B cell (primary cell): ENCODE measurements around the gene CDC42BPG. TPM values are rescaled to one million over a fixed set of nuclear protein-coding genes. Genes with fewer than 3 reads are reported as not detected.
A peak's percentile ranks its signal among the peaks of the same experiment; 100 is the strongest.

Source experiments
- ATAC-seq: fragments of 200-7000 bp; cut with Tn5 transposase; one replicate; pipeline ENCODE4 v1.10.0; 2021; ENCODE audit warnings: low read depth, mild to moderate bottlenecking, moderate number of reproducible peaks, moderate library complexity
- CTCF ChIA-PET: fragments of 350-600 bp; sonication (Branson Sonifier 250); formaldehyde crosslinking; loops from one replicate; lab custom pipeline; 2021; ENCODE audit warnings: antibody characterized with exemption, inconsistent platforms; lab: Charles Lee
- POLR2A ChIA-PET: fragments of 350-600 bp; sonication (Branson Sonifier 250); formaldehyde crosslinking; loops from one replicate; lab custom pipeline; 2021; ENCODE audit warnings: antibody characterized with exemption; lab: Charles Lee
- DNase-seq: peaks from one replicate; pipeline ENCODE4 v3.0.0; 2013
- H2AFZ ChIP-seq: 2 replicates; pipeline ENCODE4 v1.6.1; 2012; ENCODE audit warnings: mild to moderate bottlenecking, low read depth, low read length; ENCODE audit not compliant: insufficient read depth, poor library complexity, severe bottlenecking
- H3K27ac ChIP-seq, 2 donors: 1 replicate in 1 of 2; 2 replicates in 1 of 2; pipeline ENCODE4 v1.5.1; 2012 to 2013; ENCODE audit warnings: low read length in 2 of 2, mild to moderate bottlenecking in 2 of 2, moderate library complexity in 1 of 2
- H3K27me3 ChIP-seq, 4 experiments: fragments of 200-600 bp in 1 of 4; sonication (generic) in 1 of 4; replicated peaks in 1 of 4; 1 replicate in 2 of 4; 2 replicates in 2 of 4; pipeline versions ENCODE4 v1.6.1 to v1.7.0; 2013 to 2016; ENCODE audit warnings: low read length in 3 of 4, mild to moderate bottlenecking in 2 of 4, mixed read lengths in 1 of 4, moderate library complexity in 1 of 4; ENCODE audit not compliant: insufficient read depth in 4 of 4, control insufficient read depth in 3 of 4; ENCODE audit errors: control extremely low read depth in 1 of 4
- H3K36me3 ChIP-seq, 2 experiments: replicated peaks in 1 of 2; 1 replicate in 1 of 2; 2 replicates in 1 of 2; pipeline versions ENCODE4 v1.6.1 to v1.7.1; 2013; ENCODE audit warnings: low read length in 1 of 2; ENCODE audit not compliant: insufficient read depth in 2 of 2, control insufficient read depth in 1 of 2; ENCODE audit errors: control extremely low read depth in 1 of 2, extremely low read depth in 1 of 2
- H3K4me1 ChIP-seq, 2 donors: fragments of 200-600 bp in 1 of 2; sonication (generic) in 1 of 2; 1 replicate in 1 of 2; 2 replicates in 1 of 2; pipeline versions ENCODE4 v1.5.1 to v1.6.1; 2013 to 2017; ENCODE audit warnings: low read length in 2 of 2; ENCODE audit not compliant: control insufficient read depth in 2 of 2, insufficient read depth in 2 of 2
- H3K4me2 ChIP-seq: replicated peaks from 2 replicates; pipeline ENCODE3; 2012; ENCODE audit warnings: mild to moderate bottlenecking, low read depth, low read length; ENCODE audit not compliant: poor library complexity, severe bottlenecking
- H3K4me3 ChIP-seq, 5 experiments: fragments of 200-600 bp in 1 of 5; sonication (generic) in 1 of 5; 1 replicate in 3 of 5; 2 replicates in 2 of 5; pipeline versions ENCODE4 v1.5.1 to v1.7.0; 2011 to 2016; ENCODE audit warnings: low read length in 4 of 5, mild to moderate bottlenecking in 4 of 5, low read depth in 2 of 5, control low read depth in 1 of 5, moderate library complexity in 1 of 5; ENCODE audit not compliant: insufficient read depth in 1 of 5; ENCODE audit errors: control extremely low read depth in 1 of 5, extremely low read depth in 1 of 5
- H3K79me2 ChIP-seq: fragments of 200-600 bp; sonication (generic); one replicate; pipeline ENCODE4 v1.6.0; 2016; ENCODE audit warnings: low read length; ENCODE audit not compliant: control insufficient read depth, insufficient read depth
- H3K9ac ChIP-seq: fragments of 200-600 bp; sonication (generic); 2 replicates; pipeline ENCODE4 v1.6.1; 2017; ENCODE audit warnings: mild to moderate bottlenecking, low read length, moderate library complexity
- H3K9me3 ChIP-seq, 3 donors: one replicate each; pipeline versions ENCODE4 v1.6.1 to v1.7.1; 2013; ENCODE audit warnings: low read length in 2 of 3; ENCODE audit not compliant: control insufficient read depth in 2 of 3, insufficient read depth in 1 of 3; ENCODE audit errors: control extremely low read depth in 1 of 3
- H4K20me1 ChIP-seq: 2 replicates; pipeline ENCODE4 v1.6.0; 2012; ENCODE audit warnings: mild to moderate bottlenecking, low read length; ENCODE audit not compliant: insufficient read depth, control insufficient read depth, poor library complexity, severe bottlenecking
- H3K27ac Mint-ChIP-seq: one replicate; pipeline ENCODE4 v1.8.0; 2021; ENCODE audit warnings: mixed read lengths
- H3K27me3 Mint-ChIP-seq: one replicate; pipeline ENCODE4 v1.8.0; 2021; ENCODE audit warnings: mixed read lengths
- H3K4me1 Mint-ChIP-seq: one replicate; pipeline ENCODE4 v1.8.0; 2021; ENCODE audit warnings: mixed read lengths
- H3K4me3 Mint-ChIP-seq: one replicate; pipeline ENCODE4 v1.8.0; 2021; ENCODE audit warnings: mixed read lengths
- H3K9me3 Mint-ChIP-seq: one replicate; pipeline ENCODE4 v1.8.0; 2022; ENCODE audit warnings: mixed read lengths; ENCODE audit not compliant: insufficient read depth
- EZH2 ChIP-seq: IDR thresholded peaks from 2 replicates; pipeline ENCODE4 v1.6.1; 2012; ENCODE audit warnings: borderline replicate concordance, low read depth, mild to moderate bottlenecking, moderate library complexity, low read length; ENCODE audit not compliant: insufficient read depth, poor library complexity, severe bottlenecking
- WGBS: methylation state at CpG from one replicate; pipeline ENCODE4 v1.1.5; 2013; ENCODE audit warnings: missing lambda C conversion rate; ENCODE audit not compliant: insufficient coverage; 5-methylcytosine and 5-hydroxymethylcytosine counted together
- intact Hi-C: fragments of 100-400 bp; cut with micrococcal nuclease; formaldehyde crosslinking; loops from one replicate; pipeline ENCODE4 v1.10.0; 2022
- polyA plus RNA-seq: library from polyadenylated mRNA; depleted of rRNA; stranded (reverse); fragments of >200 nt; gene quantifications from 2 replicates; pipeline ENCODE4 v1.2.3, GENCODE V29; 2012
- total RNA-seq, 2 donors: library from RNA; stranded (reverse); fragments of 120-200 nt in 1 of 2; gene quantifications; 1 replicate in 1 of 2; 2 replicates in 1 of 2; pipeline versions ENCODE4 v1.2.3 to v1.2.4, GENCODE V29; 2013 to 2022
- TF ChIP-seq, protein P1 (sequence below): fragments of 200-600 bp; IDR thresholded peaks from one replicate; pipeline ENCODE4 v1.8.0; 2022; ENCODE audit warnings: antibody characterized with exemption, mild to moderate bottlenecking

CDC42BPG gene
- total and polyA plus RNA-seq, 2 donors (not counting 1 experiment from before 2014, with no cell fraction given): 3.7 to 8.7 TPM

DNA sequence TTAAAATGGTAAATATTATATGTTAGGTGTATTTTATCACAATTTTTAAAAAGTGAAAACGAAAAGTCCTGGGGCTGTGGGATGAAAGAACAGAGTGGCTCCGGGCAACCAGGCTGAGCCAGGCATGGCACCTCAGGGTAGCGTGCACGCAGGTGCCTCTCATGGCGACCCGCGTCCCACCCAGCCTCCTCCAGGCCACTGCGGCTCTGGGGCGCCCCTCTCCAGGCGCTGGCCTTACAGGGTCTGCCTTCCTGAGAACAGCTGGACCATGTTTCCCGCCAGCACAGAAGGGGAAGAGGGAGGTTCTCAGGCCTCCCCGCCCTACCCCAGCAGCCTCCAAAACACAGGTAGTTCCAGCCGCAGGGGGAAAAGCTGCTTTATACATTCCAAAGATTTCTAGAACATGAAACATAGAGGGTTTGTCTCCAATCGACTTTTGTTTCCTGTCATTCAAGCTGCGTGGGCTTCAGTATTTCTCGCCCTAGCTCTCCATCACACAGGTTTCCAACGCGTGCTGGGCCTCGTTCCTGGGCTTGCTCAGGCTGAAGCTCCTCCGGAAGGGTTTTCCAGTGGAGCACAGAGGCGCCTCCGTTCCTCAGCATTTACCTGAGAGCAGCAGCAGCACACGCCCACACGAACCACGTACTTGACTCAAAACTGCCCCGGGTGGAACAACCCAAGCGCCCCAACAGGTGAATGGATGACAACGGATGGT lies 23.5 kb upstream of the CDC42BPG start:
- Histone ChIP-seq H2AFZ (no peak overlapping the region), H3K9ac (no peak overlapping the region), H3K4me2 (peak overlapping the region; percentile 60), H3K27me3 (no peaks in the 10 kb centered on the region), H3K27ac (peak overlapping the region in 1 of 2 donors; percentile 37), H4K20me1 (peaks cover 74% of the 10 kb centered on the region), H3K4me3 (no peak overlapping the region), H3K36me3 (peaks cover 0 to 64% of the 10 kb centered on the region in 2 experiments), H3K4me1 (peaks cover 94 to 99% of the 10 kb centered on the region in 2 donors), H3K79me2 (peaks cover 100% of the 10 kb centered on the region), H3K9me3 (peaks cover 0 to 5% (median 0%) of the 10 kb centered on the region in 3 donors)
- H3K27me3 Mint-ChIP-seq: no peaks in the 10 kb centered on the region
- no peak overlapping the region for H3K4me3 Mint-ChIP-seq
- DNase-seq (no peak), ATAC-seq (no peak)
- ChIA-PET POLR2A (interaction anchor here (0.7 to 10.5 kb wide), 5 partner anchors 9 to 627 kb away, joined by 3 to 150 read pairs (median 6); partner anchors contain the start of genes EHD1 and FKBP2), CTCF (interaction anchor here (0.6 to 29.2 kb wide), 5 partner anchors 8 to 1078 kb away, joined by 3 to 1254 read pairs (median 19); partner anchors contain the start of genes CDC42BPG and EHD1)
- WGBS: 76% methylated on average over 21 of the region's 28 CpGs
- peak overlapping the region; percentile 66 for H3K27ac Mint-ChIP-seq
- H3K9me3 Mint-ChIP-seq: no peaks in the 10 kb centered on the region
- peaks cover 94% of the 10 kb centered on the region for H3K4me1 Mint-ChIP-seq
- TF ChIP-seq, protein P1, sequence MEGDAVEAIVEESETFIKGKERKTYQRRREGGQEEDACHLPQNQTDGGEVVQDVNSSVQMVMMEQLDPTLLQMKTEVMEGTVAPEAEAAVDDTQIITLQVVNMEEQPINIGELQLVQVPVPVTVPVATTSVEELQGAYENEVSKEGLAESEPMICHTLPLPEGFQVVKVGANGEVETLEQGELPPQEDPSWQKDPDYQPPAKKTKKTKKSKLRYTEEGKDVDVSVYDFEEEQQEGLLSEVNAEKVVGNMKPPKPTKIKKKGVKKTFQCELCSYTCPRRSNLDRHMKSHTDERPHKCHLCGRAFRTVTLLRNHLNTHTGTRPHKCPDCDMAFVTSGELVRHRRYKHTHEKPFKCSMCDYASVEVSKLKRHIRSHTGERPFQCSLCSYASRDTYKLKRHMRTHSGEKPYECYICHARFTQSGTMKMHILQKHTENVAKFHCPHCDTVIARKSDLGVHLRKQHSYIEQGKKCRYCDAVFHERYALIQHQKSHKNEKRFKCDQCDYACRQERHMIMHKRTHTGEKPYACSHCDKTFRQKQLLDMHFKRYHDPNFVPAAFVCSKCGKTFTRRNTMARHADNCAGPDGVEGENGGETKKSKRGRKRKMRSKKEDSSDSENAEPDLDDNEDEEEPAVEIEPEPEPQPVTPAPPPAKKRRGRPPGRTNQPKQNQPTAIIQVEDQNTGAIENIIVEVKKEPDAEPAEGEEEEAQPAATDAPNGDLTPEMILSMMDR: no peak
- TF ChIP-seq EZH2: no peak
- intact Hi-C loops: no loop called here

DNA sequence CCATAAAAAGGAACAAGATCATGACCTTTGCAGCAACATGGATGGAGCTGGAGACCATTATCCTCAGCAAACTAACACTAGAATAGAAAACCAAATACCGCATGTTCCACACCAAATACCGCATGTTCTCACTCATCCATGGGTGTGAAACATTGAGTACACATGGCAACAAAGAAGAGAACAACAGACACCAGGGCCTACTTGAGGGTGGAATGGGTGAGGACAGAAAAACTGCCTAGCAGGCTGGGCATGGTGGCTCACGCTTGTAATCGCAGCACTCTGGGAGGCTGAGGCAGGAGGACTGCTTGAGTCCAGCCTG lies 21.7 kb upstream of the CDC42BPG start:
- Histone ChIP-seq H3K4me1 (peaks cover 94 to 99% of the 10 kb centered on the region in 2 donors), H3K27me3 (no peaks in the 10 kb centered on the region), H3K4me2 (peak overlapping the region; percentile 73), H2AFZ (no peak overlapping the region), H3K4me3 (peak overlapping the region in 1 of 5 experiments; percentile 40), H3K36me3 (peaks cover 0 to 50% of the 10 kb centered on the region in 2 experiments), H3K27ac (peak overlapping the region; percentile 74 to 87), H3K79me2 (peaks cover 100% of the 10 kb centered on the region), H4K20me1 (peaks cover 62% of the 10 kb centered on the region), H3K9ac (peak overlapping the region; percentile 57), H3K9me3 (peaks cover 0 to 8% (median 0%) of the 10 kb centered on the region in 3 donors)
- 80% methylated on average over 1 of the region's 4 CpGs for WGBS
- Mint-ChIP-seq H3K9me3 (no peaks in the 10 kb centered on the region), H3K4me3 (peak overlapping the region; percentile 77), H3K4me1 (peaks cover 94% of the 10 kb centered on the region), H3K27ac (peak overlapping the region; percentile 90), H3K27me3 (no peaks in the 10 kb centered on the region)
- ChIA-PET POLR2A (interaction anchor here (0.7 to 10.5 kb wide), 5 partner anchors 10 to 631 kb away, joined by 3 to 150 read pairs (median 6); partner anchors contain the start of gene EHD1), CTCF (interaction anchor here (16.2 to 29.2 kb wide), 2 partner anchors 16 to 20 kb away, joined by 343 to 1254 read pairs; partner anchors contain the start of genes CDC42BPG and EHD1)
- ATAC-seq (no peak), DNase-seq (no peak)
- no peak for TF ChIP-seq EZH2
- TF ChIP-seq, protein P1: no peak
- intact Hi-C loops: no loop called here
